ENCODE results near the gene STXBP5.

DNA sequence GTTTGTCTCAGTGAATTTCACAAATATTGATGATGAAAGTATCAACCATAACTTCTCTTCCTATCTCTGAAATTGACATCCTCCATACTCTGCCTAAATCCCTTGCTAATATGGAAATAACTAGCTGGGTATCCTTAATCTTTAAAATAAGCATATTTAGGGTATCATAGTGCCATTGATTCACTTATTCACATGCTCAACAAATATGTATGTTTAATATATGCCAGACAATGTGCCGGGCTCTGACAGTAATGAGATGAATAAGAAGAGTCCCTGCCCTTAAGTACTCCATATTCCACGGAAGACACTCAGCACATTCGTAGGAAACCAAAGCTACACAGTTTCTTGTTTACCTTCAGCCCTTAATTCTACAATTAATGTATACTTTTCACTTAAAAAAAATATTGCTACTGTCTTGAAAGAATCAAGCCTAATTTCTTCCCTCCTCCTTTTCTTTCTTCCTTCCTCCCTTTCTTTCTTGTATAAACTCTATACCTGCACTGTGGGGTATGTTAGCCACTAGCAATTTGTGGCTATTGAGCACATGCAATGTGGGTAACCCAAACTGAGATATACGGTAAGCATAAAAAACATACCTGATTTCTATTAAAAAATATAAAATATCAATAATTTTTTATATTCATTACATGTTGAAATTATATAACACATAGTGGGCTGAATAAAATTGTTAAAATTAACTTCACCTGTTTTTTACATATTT, 42.8 kb upstream of the STXBP5 start:
- TF ChIP-seq, protein P1, sequence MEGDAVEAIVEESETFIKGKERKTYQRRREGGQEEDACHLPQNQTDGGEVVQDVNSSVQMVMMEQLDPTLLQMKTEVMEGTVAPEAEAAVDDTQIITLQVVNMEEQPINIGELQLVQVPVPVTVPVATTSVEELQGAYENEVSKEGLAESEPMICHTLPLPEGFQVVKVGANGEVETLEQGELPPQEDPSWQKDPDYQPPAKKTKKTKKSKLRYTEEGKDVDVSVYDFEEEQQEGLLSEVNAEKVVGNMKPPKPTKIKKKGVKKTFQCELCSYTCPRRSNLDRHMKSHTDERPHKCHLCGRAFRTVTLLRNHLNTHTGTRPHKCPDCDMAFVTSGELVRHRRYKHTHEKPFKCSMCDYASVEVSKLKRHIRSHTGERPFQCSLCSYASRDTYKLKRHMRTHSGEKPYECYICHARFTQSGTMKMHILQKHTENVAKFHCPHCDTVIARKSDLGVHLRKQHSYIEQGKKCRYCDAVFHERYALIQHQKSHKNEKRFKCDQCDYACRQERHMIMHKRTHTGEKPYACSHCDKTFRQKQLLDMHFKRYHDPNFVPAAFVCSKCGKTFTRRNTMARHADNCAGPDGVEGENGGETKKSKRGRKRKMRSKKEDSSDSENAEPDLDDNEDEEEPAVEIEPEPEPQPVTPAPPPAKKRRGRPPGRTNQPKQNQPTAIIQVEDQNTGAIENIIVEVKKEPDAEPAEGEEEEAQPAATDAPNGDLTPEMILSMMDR (IDR thresholded peaks at IDR 0.05; ENCODE audit: low read depth, low read length) = no peak
- TF ChIP-seq EZH2phosphoT487 (IDR thresholded peaks at IDR 0.05; ENCODE audit: low read depth) = no peak
